ENCODE data around the gene SLC15A3.
"Not testable (repeated sequence)": the region's sequence is repeated elsewhere in the genome, so short reads cannot be mapped to it uniquely, and the experiment has no call there.

The SLC15A3 gene

DNA sequence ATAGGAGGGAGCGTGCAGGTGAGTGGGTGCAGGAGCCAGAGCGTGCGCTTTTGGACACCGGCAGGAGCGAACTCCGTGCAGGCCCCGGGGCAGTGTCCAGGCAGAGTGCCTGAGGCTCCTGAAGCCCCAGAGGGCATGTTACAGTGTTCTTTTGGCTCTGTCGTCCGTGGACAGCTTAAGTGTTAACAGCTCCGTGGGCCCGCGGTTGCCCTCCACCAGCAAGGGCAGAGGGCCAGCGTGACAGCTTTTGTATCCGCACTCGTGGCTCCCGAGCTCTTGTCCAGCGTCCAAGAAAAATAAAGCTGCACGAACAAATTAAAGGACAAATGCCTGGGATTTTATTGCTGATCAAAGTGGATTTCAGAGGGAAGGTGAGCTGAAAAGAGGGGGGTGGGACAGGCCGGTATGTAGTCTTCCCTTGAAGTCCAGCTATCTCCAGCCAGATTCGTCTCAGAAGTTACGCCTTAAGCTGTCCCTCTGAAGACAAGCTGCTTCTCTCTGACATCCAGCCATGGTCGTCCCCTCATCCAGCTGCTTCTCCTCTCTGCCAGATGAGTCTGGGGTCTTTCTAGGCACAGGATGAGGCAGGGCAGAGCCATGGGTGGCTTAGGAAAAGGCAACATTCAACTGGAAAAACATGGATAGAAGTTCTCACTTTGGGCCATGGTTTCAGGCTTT is 39.0 kb downstream of the SLC15A3 start:
- peaks cover 30% of the 10 kb centered on the region for H3K36me3 ChIP-seq (replicated peaks; ENCODE audit: low read depth, low read length)
- peak overlapping the region; percentile 84 for H3K4me3 ChIP-seq (ENCODE audit: low read length)

DNA sequence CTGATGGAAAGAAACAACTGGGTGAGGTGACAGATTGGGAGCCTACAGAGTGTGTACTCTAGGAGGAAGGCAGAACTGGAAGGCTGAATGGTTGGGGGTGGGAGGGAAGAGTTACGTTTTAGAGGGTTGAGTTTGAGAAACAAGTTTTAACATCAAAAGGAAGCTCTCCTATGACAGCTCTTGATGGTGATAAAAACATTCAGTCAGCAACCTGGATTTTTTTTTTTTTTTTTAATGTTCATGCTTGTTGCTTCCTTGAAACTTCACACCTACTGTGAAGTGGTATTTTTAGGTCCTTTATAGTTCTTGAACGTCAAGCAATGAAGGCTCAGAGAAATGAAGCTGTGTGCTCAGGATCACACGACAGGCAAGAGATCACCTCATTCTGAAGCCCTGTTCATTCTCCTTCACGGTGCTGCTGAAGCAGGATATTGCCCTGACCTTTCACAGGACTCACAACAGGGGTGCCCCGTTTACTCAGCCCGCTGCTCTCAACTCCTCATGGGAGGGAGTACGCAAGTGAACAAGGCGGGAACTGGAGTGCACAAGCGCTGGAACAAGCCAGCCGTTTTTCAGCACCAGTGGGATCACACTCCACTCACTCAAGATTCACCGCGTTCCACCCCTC is 39.6 kb downstream of the SLC15A3 start:
- TF ChIP-seq, protein P1, sequence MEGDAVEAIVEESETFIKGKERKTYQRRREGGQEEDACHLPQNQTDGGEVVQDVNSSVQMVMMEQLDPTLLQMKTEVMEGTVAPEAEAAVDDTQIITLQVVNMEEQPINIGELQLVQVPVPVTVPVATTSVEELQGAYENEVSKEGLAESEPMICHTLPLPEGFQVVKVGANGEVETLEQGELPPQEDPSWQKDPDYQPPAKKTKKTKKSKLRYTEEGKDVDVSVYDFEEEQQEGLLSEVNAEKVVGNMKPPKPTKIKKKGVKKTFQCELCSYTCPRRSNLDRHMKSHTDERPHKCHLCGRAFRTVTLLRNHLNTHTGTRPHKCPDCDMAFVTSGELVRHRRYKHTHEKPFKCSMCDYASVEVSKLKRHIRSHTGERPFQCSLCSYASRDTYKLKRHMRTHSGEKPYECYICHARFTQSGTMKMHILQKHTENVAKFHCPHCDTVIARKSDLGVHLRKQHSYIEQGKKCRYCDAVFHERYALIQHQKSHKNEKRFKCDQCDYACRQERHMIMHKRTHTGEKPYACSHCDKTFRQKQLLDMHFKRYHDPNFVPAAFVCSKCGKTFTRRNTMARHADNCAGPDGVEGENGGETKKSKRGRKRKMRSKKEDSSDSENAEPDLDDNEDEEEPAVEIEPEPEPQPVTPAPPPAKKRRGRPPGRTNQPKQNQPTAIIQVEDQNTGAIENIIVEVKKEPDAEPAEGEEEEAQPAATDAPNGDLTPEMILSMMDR (IDR thresholded peaks at IDR 0.05; ENCODE audit: low read depth, low read length), result no peak
- no peak for TF ChIP-seq EZH2phosphoT487 (IDR thresholded peaks at IDR 0.05; ENCODE audit: low read depth)
- H3K27ac ChIP-seq (ENCODE audit: low read length), result no peak overlapping the region
- H3K4me1 ChIP-seq (ENCODE audit: low read length), result peaks cover 72% of the 10 kb centered on the region
- H3K79me2 ChIP-seq (ENCODE audit: low read length), result peaks cover 35% of the 10 kb centered on the region
- peaks cover 25% of the 10 kb centered on the region for H3K36me3 ChIP-seq (replicated peaks; ENCODE audit: low read depth, low read length)
- no peak overlapping the region for H3K4me3 ChIP-seq (ENCODE audit: low read length)
- H3K4me2 ChIP-seq (ENCODE audit: low read length), result no peak overlapping the region
- peaks cover 10% of the 10 kb centered on the region for H3K9me3 ChIP-seq (ENCODE audit: insufficient read depth, low read length)
- peaks cover 4% of the 10 kb centered on the region; the same call in 1 of the 2 replicates for H3K27me3 ChIP-seq (ENCODE audit: low read depth, low read length)
- no peak overlapping the region for H3K9ac ChIP-seq (ENCODE audit: low read length)
- no peak overlapping the region for H2AFZ ChIP-seq (ENCODE audit: low read depth, low read length)
- H4K20me1 ChIP-seq (ENCODE audit: insufficient read depth, low read length), result peaks cover 16% of the 10 kb centered on the region

More for the DNA sequence above, 39.0 kb downstream of the SLC15A3 start:
- peaks cover 22% of the 10 kb centered on the region for H4K20me1 ChIP-seq (ENCODE audit: insufficient read depth, low read length)
- H2AFZ ChIP-seq (ENCODE audit: low read depth, low read length), result peak overlapping the region; percentile 97
- peaks cover 42% of the 10 kb centered on the region for H3K79me2 ChIP-seq (ENCODE audit: low read length)
- H3K4me1 ChIP-seq (ENCODE audit: low read length), result peaks cover 70% of the 10 kb centered on the region
- peaks cover 4% of the 10 kb centered on the region; the same call in 1 of the 2 replicates for H3K27me3 ChIP-seq (ENCODE audit: low read depth, low read length)
- H3K4me2 ChIP-seq (ENCODE audit: low read length), result peak overlapping the region; percentile 98
- peaks cover 10% of the 10 kb centered on the region for H3K9me3 ChIP-seq (ENCODE audit: insufficient read depth, low read length)
- TF ChIP-seq, protein P1 (IDR thresholded peaks at IDR 0.05; ENCODE audit: low read depth, low read length), result no peak
- peak overlapping the region; percentile 86 for H3K27ac ChIP-seq (ENCODE audit: low read length)
- H3K9ac ChIP-seq (ENCODE audit: low read length), result peak overlapping the region; percentile 91

DNA sequence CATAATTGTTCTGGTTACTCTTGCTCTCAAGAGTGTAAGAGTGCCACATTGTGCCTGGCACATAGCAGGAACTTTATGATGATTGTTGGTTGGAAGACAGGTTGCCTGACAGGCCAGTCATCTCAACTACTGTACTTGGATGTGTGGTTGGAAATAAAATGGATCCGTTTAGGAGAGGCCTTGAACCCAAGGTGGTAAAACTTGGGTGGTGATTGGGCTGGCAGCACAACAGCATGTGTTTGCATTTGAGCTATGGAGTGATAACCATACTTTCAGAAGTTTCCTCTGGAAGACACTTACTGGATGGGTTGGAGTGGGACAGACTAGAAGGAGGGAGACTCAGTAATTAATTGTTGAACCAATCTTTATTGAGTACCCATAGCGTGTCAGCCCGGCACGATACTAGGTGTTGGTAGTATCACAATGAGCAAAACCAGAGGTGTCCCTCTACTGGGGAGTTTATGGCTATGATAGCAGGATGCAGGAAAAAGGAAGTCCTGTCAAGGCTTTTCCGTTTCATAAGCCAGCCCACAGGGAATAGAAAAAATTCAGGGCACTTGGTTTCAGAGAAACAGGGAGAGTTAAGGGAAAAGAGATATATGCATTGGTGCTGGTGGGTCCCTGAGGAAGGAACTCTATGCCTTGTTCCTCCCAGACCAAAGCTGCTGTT is 41.1 kb downstream of the SLC15A3 start:
- Histone ChIP-seq H3K4me2 (ENCODE audit: low read length) (peak overlapping the region; percentile 57), H4K20me1 (ENCODE audit: insufficient read depth, low read length) (peaks cover 4% of the 10 kb centered on the region), H3K79me2 (ENCODE audit: low read length) (peaks cover 26% of the 10 kb centered on the region), H3K4me1 (ENCODE audit: low read length) (peaks cover 62% of the 10 kb centered on the region), H3K9me3 (ENCODE audit: insufficient read depth, low read length) (peaks cover 10% of the 10 kb centered on the region), H3K27me3 (ENCODE audit: low read depth, low read length) (peaks cover 4% of the 10 kb centered on the region; the same call in 1 of the 2 replicates), H3K4me3 (ENCODE audit: low read length) (peak overlapping the region; percentile 26), H3K36me3 (replicated peaks; ENCODE audit: low read depth, low read length) (peaks cover 12% of the 10 kb centered on the region), H3K9ac (ENCODE audit: low read length) (peak overlapping the region; percentile 18; the same call in 1 of the 2 replicates), H3K27ac (ENCODE audit: low read length) (peak overlapping the region; percentile 77), H2AFZ (ENCODE audit: low read depth, low read length) (no peak overlapping the region)
- TF ChIP-seq, protein P1 (IDR thresholded peaks at IDR 0.05; ENCODE audit: low read depth, low read length), result peak; percentile 12; the same call in 1 of the 2 replicates
- TF ChIP-seq EZH2phosphoT487 (IDR thresholded peaks at IDR 0.05; ENCODE audit: low read depth), result no peak

DNA sequence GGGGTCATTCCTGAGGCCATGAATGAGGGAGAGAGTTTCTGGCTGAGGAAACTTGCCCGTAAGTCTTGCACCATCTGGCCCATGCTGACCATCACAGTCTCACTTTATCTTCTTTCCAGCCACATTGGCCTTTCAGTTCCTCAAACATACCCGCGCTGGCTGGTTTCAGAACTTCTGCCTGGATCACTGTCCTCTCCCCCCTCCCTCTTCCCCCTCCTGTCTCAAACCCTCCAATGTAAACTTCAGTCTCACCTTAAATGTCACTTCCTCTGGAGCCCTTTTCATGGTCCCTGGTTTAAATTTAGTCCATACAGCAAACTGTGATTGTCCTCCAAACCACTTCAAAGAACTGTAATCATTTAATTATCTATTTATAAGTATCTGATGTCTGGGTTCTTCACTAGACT is 41.7 kb downstream of the SLC15A3 start:
- H3K9me3 ChIP-seq (ENCODE audit: insufficient read depth, low read length), result peaks cover 10% of the 10 kb centered on the region
- peak overlapping the region; percentile 26 for H3K4me3 ChIP-seq (ENCODE audit: low read length)
- peak overlapping the region; percentile 77 for H3K27ac ChIP-seq (ENCODE audit: low read length)
- H3K27me3 ChIP-seq (ENCODE audit: low read depth, low read length), result peaks cover 4% of the 10 kb centered on the region; the same call in 1 of the 2 replicates
- peaks cover 11% of the 10 kb centered on the region for H3K36me3 ChIP-seq (replicated peaks; ENCODE audit: low read depth, low read length)
- peak overlapping the region; percentile 57 for H3K4me2 ChIP-seq (ENCODE audit: low read length)
- H3K9ac ChIP-seq (ENCODE audit: low read length), result peak overlapping the region; percentile 18; the same call in 1 of the 2 replicates
- peaks cover 62% of the 10 kb centered on the region for H3K4me1 ChIP-seq (ENCODE audit: low read length)
- H3K79me2 ChIP-seq (ENCODE audit: low read length), result peaks cover 27% of the 10 kb centered on the region
- H2AFZ ChIP-seq (ENCODE audit: low read depth, low read length), result no peak overlapping the region
- H4K20me1 ChIP-seq (ENCODE audit: insufficient read depth, low read length), result peaks cover 7% of the 10 kb centered on the region
- TF ChIP-seq, protein P1 (IDR thresholded peaks at IDR 0.05; ENCODE audit: low read depth, low read length), result no peak
- TF ChIP-seq EZH2phosphoT487 (IDR thresholded peaks at IDR 0.05; ENCODE audit: low read depth), result no peak

- peaks cover 12% of the 10 kb centered on the region for H4K20me1 ChIP-seq (ENCODE audit: insufficient read depth, low read length)
- H3K4me1 ChIP-seq (ENCODE audit: low read length), result peaks cover 67% of the 10 kb centered on the region
- peak overlapping the region; percentile 57 for H3K4me2 ChIP-seq (ENCODE audit: low read length)
- H3K27ac ChIP-seq (ENCODE audit: low read length), result peak overlapping the region; percentile 77
- H3K27me3 ChIP-seq (ENCODE audit: low read depth, low read length); H2AFZ ChIP-seq (ENCODE audit: low read depth, low read length); H3K9me3 ChIP-seq (ENCODE audit: insufficient read depth, low read length): not testable (repeated sequence)
- H3K36me3 ChIP-seq (replicated peaks; ENCODE audit: low read depth, low read length), result peaks cover 16% of the 10 kb centered on the region
- H3K4me3 ChIP-seq (ENCODE audit: low read length), result peak overlapping the region; percentile 26
- H3K9ac ChIP-seq (ENCODE audit: low read length), result peak overlapping the region; percentile 18; the same call in 1 of the 2 replicates
- H3K79me2 ChIP-seq (ENCODE audit: low read length), result peaks cover 27% of the 10 kb centered on the region
Measured at GRCh38 chr11:60909680-60910280, 42.2 kb downstream of the SLC15A3 start.
